ENCODE data around the gene ESD. TPM values are rescaled to one million over a fixed set of nuclear protein-coding genes. Genes with fewer than 3 reads are reported as not detected.

Gene ESD
- total RNA-seq, 1 experiment from 2014 or later = 68.3 TPM

DNA sequence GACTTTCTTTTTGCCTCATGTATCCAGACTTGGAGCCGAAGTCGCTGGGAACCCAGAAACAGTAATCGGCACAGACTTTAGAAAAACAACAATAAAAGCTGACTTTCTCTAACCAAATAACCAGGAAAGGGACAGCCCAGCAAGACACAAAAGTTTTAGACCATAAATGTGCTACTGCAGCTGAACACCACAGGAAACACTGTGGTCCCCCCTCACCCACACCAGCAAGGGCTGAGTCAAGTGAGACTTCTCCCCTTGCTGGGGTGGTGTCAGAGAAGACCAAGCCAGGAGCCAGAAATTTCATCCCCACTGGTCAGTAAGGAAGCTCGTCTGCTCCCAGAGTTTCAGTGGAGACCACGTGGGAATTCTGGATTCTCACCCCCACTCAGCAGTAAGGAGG lies 70.6 kb downstream of the ESD start:
- ChIA-PET CTCF (no interaction called here), POLR2A (no interaction called here)
- TF ChIP-seq, protein P1, sequence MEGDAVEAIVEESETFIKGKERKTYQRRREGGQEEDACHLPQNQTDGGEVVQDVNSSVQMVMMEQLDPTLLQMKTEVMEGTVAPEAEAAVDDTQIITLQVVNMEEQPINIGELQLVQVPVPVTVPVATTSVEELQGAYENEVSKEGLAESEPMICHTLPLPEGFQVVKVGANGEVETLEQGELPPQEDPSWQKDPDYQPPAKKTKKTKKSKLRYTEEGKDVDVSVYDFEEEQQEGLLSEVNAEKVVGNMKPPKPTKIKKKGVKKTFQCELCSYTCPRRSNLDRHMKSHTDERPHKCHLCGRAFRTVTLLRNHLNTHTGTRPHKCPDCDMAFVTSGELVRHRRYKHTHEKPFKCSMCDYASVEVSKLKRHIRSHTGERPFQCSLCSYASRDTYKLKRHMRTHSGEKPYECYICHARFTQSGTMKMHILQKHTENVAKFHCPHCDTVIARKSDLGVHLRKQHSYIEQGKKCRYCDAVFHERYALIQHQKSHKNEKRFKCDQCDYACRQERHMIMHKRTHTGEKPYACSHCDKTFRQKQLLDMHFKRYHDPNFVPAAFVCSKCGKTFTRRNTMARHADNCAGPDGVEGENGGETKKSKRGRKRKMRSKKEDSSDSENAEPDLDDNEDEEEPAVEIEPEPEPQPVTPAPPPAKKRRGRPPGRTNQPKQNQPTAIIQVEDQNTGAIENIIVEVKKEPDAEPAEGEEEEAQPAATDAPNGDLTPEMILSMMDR (IDR thresholded peaks at IDR 0.05) = no peak
- TF ChIP-seq, protein P2, sequence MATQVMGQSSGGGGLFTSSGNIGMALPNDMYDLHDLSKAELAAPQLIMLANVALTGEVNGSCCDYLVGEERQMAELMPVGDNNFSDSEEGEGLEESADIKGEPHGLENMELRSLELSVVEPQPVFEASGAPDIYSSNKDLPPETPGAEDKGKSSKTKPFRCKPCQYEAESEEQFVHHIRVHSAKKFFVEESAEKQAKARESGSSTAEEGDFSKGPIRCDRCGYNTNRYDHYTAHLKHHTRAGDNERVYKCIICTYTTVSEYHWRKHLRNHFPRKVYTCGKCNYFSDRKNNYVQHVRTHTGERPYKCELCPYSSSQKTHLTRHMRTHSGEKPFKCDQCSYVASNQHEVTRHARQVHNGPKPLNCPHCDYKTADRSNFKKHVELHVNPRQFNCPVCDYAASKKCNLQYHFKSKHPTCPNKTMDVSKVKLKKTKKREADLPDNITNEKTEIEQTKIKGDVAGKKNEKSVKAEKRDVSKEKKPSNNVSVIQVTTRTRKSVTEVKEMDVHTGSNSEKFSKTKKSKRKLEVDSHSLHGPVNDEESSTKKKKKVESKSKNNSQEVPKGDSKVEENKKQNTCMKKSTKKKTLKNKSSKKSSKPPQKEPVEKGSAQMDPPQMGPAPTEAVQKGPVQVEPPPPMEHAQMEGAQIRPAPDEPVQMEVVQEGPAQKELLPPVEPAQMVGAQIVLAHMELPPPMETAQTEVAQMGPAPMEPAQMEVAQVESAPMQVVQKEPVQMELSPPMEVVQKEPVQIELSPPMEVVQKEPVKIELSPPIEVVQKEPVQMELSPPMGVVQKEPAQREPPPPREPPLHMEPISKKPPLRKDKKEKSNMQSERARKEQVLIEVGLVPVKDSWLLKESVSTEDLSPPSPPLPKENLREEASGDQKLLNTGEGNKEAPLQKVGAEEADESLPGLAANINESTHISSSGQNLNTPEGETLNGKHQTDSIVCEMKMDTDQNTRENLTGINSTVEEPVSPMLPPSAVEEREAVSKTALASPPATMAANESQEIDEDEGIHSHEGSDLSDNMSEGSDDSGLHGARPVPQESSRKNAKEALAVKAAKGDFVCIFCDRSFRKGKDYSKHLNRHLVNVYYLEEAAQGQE (IDR thresholded peaks at IDR 0.05; ENCODE audit: insufficient read depth in 1 of 2, low read depth in 2 of 2, low read length in 1 of 2) = no peak
- TF ChIP-seq POLR2AphosphoS5 (IDR thresholded peaks at IDR 0.05; ENCODE audit: low read depth, low read length) (no peak), TCF7L2 (IDR thresholded peaks at IDR 0.05; ENCODE audit: low read depth, low read length) (no peak), SIN3A (IDR thresholded peaks at IDR 0.05; ENCODE audit: borderline replicate concordance, insufficient read depth, low read depth, low read length) (no peak)
- Histone ChIP-seq H3K27ac (ENCODE audit: low read length) (no peak overlapping the region), H3K27me3 (ENCODE audit: control insufficient read depth, insufficient read depth, low read length) (no peaks in the 10 kb centered on the region), H3K4me3 (ENCODE audit: low read depth in 2 of 2, low read length in 2 of 2) (no peak overlapping the region), H3K4me1 (ENCODE audit: control insufficient read depth, insufficient read depth, low read length) (no peaks in the 10 kb centered on the region), H3K9me3 (ENCODE audit: control insufficient read depth, insufficient read depth, low read depth, low read length) (no peaks in the 10 kb centered on the region), H3K36me3 (ENCODE audit: control insufficient read depth, insufficient read depth, low read length) (no peaks in the 10 kb centered on the region; the same call in 1 of the 2 replicates)
- intact Hi-C loops (cut with micrococcal nuclease; ENCODE audit: unreplicated experiment) = no loop called here
- in situ Hi-C loops (cut with HindIII; ENCODE audit: low pct_unique_long_range_greater_than_20kb, low sequenced_read_pairs) = no loop called here
- ATAC-seq (no peak), DNase-seq (ENCODE audit: low read depth, low spot score) (no peak)
- no TSS peak for BruUV-seq (replicated peaks)

Other genes with a start within 250 kb of the ESD start
- 7.9 TPM for gene LRCH1, start 244.0 kb downstream of the ESD start, total RNA-seq (2021; ENCODE audit: unreplicated experiment)
- not detected for gene HTR2A, start 99.9 kb upstream of the ESD start, total RNA-seq (2021; ENCODE audit: unreplicated experiment)